ENCODE measurements around the gene PLEKHM3.

PLEKHM3 gene

GRCh38 chr2:207933396-207934065 lies 91.8 kb downstream of the PLEKHM3 start:
- FAIRE-seq, result no peak
- DNase-seq (ENCODE audit: insufficient read length, low spot score), result no peak
- TF ChIP-seq POLR2A (IDR thresholded peaks at IDR 0.05; ENCODE audit: low read depth, low read length) (no peak), POU2F2 (IDR thresholded peaks at IDR 0.05; ENCODE audit: low read depth, low read length) (no peak), TAF1 (IDR thresholded peaks at IDR 0.05; ENCODE audit: low read depth, low read length) (no peak), PAX5 (IDR thresholded peaks at IDR 0.05; ENCODE audit: insufficient read depth, low read length, severe bottlenecking) (no peak), POLR2AphosphoS5 (IDR thresholded peaks at IDR 0.05; ENCODE audit: low read depth, low read length) (no peak), SPI1 (IDR thresholded peaks at IDR 0.05; ENCODE audit: low read depth, low read length) (no peak)

- FAIRE-seq (peak; percentile 31), DNase-seq (ENCODE audit: insufficient read length, low spot score) (no peak)
- TF ChIP-seq POLR2A (IDR thresholded peaks at IDR 0.05; ENCODE audit: low read depth, low read length) (no peak), TAF1 (IDR thresholded peaks at IDR 0.05; ENCODE audit: low read depth, low read length) (no peak), SPI1 (IDR thresholded peaks at IDR 0.05; ENCODE audit: low read depth, low read length) (no peak), PAX5 (IDR thresholded peaks at IDR 0.05; ENCODE audit: insufficient read depth, low read length, severe bottlenecking) (no peak), POU2F2 (IDR thresholded peaks at IDR 0.05; ENCODE audit: low read depth, low read length) (no peak), POLR2AphosphoS5 (IDR thresholded peaks at IDR 0.05; ENCODE audit: low read depth, low read length) (no peak)
Measured at GRCh38 chr2:207932106-207932505, 93.2 kb downstream of the PLEKHM3 start.

GRCh38 chr2:207930747-207931146 lies 94.6 kb downstream of the PLEKHM3 start:
- no peak for TF ChIP-seq POLR2A (IDR thresholded peaks at IDR 0.05; ENCODE audit: low read depth, low read length)
- no peak for TF ChIP-seq POU2F2 (IDR thresholded peaks at IDR 0.05; ENCODE audit: low read depth, low read length)
- no peak for TF ChIP-seq PAX5 (IDR thresholded peaks at IDR 0.05; ENCODE audit: insufficient read depth, low read length, severe bottlenecking)
- no peak for TF ChIP-seq TAF1 (IDR thresholded peaks at IDR 0.05; ENCODE audit: low read depth, low read length)
- TF ChIP-seq POLR2AphosphoS5 (IDR thresholded peaks at IDR 0.05; ENCODE audit: low read depth, low read length), result no peak
- no peak for TF ChIP-seq SPI1 (IDR thresholded peaks at IDR 0.05; ENCODE audit: low read depth, low read length)
- FAIRE-seq, result no peak
- DNase-seq (ENCODE audit: insufficient read length, low spot score), result no peak

GRCh38 chr2:207929923-207930322 lies 95.4 kb downstream of the PLEKHM3 start:
- FAIRE-seq (no peak), DNase-seq (ENCODE audit: insufficient read length, low spot score) (no peak)
- no peak for TF ChIP-seq SPI1 (IDR thresholded peaks at IDR 0.05; ENCODE audit: low read depth, low read length)
- TF ChIP-seq POU2F2 (IDR thresholded peaks at IDR 0.05; ENCODE audit: low read depth, low read length), result no peak
- TF ChIP-seq POLR2A (IDR thresholded peaks at IDR 0.05; ENCODE audit: low read depth, low read length), result no peak
- TF ChIP-seq TAF1 (IDR thresholded peaks at IDR 0.05; ENCODE audit: low read depth, low read length), result no peak
- TF ChIP-seq POLR2AphosphoS5 (IDR thresholded peaks at IDR 0.05; ENCODE audit: low read depth, low read length), result no peak

- FAIRE-seq (no peak), DNase-seq (ENCODE audit: insufficient read length, low spot score) (no peak)
- no peak for TF ChIP-seq POU2F2 (IDR thresholded peaks at IDR 0.05; ENCODE audit: low read depth, low read length)
- TF ChIP-seq POLR2A (IDR thresholded peaks at IDR 0.05; ENCODE audit: low read depth, low read length), result no peak
- TF ChIP-seq SPI1 (IDR thresholded peaks at IDR 0.05; ENCODE audit: low read depth, low read length), result no peak
- TF ChIP-seq POLR2AphosphoS5 (IDR thresholded peaks at IDR 0.05; ENCODE audit: low read depth, low read length), result no peak
- no peak for TF ChIP-seq PAX5 (IDR thresholded peaks at IDR 0.05; ENCODE audit: insufficient read depth, low read length, severe bottlenecking)
- TF ChIP-seq TAF1 (IDR thresholded peaks at IDR 0.05; ENCODE audit: low read depth, low read length), result no peak
Measured at GRCh38 chr2:207928079-207928478, 97.2 kb downstream of the PLEKHM3 start.

GRCh38 chr2:207926989-207927300 lies 98.4 kb downstream of the PLEKHM3 start:
- no peak for DNase-seq (ENCODE audit: insufficient read length, low spot score)
- FAIRE-seq, result no peak
- TF ChIP-seq POLR2A (IDR thresholded peaks at IDR 0.05; ENCODE audit: low read depth, low read length) (no peak), SPI1 (IDR thresholded peaks at IDR 0.05; ENCODE audit: low read depth, low read length) (no peak), PAX5 (IDR thresholded peaks at IDR 0.05; ENCODE audit: insufficient read depth, low read length, severe bottlenecking) (no peak), POU2F2 (IDR thresholded peaks at IDR 0.05; ENCODE audit: low read depth, low read length) (no peak), POLR2AphosphoS5 (IDR thresholded peaks at IDR 0.05; ENCODE audit: low read depth, low read length) (no peak), TAF1 (IDR thresholded peaks at IDR 0.05; ENCODE audit: low read depth, low read length) (no peak)

GRCh38 chr2:207926133-207926988 lies 99.0 kb downstream of the PLEKHM3 start:
- TF ChIP-seq TAF1 (IDR thresholded peaks at IDR 0.05; ENCODE audit: low read depth, low read length), result no peak
- TF ChIP-seq POU2F2 (IDR thresholded peaks at IDR 0.05; ENCODE audit: low read depth, low read length), result no peak
- TF ChIP-seq POLR2A (IDR thresholded peaks at IDR 0.05; ENCODE audit: low read depth, low read length), result no peak
- no peak for TF ChIP-seq POLR2AphosphoS5 (IDR thresholded peaks at IDR 0.05; ENCODE audit: low read depth, low read length)
- TF ChIP-seq PAX5 (IDR thresholded peaks at IDR 0.05; ENCODE audit: insufficient read depth, low read length, severe bottlenecking), result no peak
- TF ChIP-seq SPI1 (IDR thresholded peaks at IDR 0.05; ENCODE audit: low read depth, low read length), result no peak
- DNase-seq (ENCODE audit: insufficient read length, low spot score) (no peak), FAIRE-seq (no peak)

- no peak for DNase-seq (ENCODE audit: insufficient read length, low spot score)
- FAIRE-seq, result no peak
- TF ChIP-seq TAF1 (IDR thresholded peaks at IDR 0.05; ENCODE audit: low read depth, low read length), result no peak
- TF ChIP-seq POLR2A (IDR thresholded peaks at IDR 0.05; ENCODE audit: low read depth, low read length), result no peak
- no peak for TF ChIP-seq SPI1 (IDR thresholded peaks at IDR 0.05; ENCODE audit: low read depth, low read length)
- TF ChIP-seq POLR2AphosphoS5 (IDR thresholded peaks at IDR 0.05; ENCODE audit: low read depth, low read length), result no peak
- no peak for TF ChIP-seq POU2F2 (IDR thresholded peaks at IDR 0.05; ENCODE audit: low read depth, low read length)
- TF ChIP-seq PAX5 (IDR thresholded peaks at IDR 0.05; ENCODE audit: insufficient read depth, low read length, severe bottlenecking), result no peak
Measured at GRCh38 chr2:207925601-207926000, 99.7 kb downstream of the PLEKHM3 start.

- no peak for FAIRE-seq
- no peak for TF ChIP-seq POLR2A (IDR thresholded peaks at IDR 0.05; ENCODE audit: low read depth, low read length)
- no peak for TF ChIP-seq SPI1 (IDR thresholded peaks at IDR 0.05; ENCODE audit: low read depth, low read length)
- TF ChIP-seq POU2F2 (IDR thresholded peaks at IDR 0.05; ENCODE audit: low read depth, low read length), result no peak
- no peak for TF ChIP-seq TAF1 (IDR thresholded peaks at IDR 0.05; ENCODE audit: low read depth, low read length)
- no peak for TF ChIP-seq PAX5 (IDR thresholded peaks at IDR 0.05; ENCODE audit: insufficient read depth, low read length, severe bottlenecking)
Measured at GRCh38 chr2:207921606-207922005, 103.7 kb downstream of the PLEKHM3 start.

More at GRCh38 chr2:207921606-207922005, 103.7 kb downstream of the PLEKHM3 start:
- DNase-seq (ENCODE audit: insufficient read length, low spot score), result no peak

Data from GM12891 (cell line).